ENCODE measurements around the gene DGKD. TPM values are rescaled to one million over a fixed set of nuclear protein-coding genes. Genes with fewer than 3 reads are reported as not detected.

Gene DGKD
- total RNA-seq, 1 donor from 2014 or later = 49.5 TPM

DNA sequence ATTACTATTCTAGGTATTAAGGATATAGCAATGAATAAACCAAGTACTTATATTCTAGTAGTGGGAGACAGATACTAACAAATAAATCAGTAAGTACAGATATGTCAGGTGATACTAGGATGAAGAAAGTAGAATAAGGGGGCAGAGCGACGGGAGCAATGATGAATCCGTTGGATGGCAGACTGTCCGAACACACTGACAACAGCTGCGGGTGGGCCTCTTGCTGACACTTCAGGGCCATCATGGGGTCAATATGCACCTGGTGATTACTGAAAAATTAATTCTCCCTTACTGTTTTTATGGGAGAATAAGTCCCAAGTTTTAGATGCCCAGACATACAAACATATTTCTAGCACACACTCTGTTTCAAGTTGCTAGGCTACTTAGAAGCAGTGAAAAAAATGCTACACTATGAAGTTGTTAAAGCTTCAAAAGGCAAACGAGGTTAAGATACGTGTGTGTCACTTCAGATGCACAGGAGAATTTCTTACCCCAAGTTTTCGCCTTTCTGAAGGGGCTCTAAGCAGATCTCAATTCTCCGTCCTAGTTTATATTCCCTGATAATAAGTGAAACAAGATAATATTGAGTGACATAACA, 133.6 kb downstream of the DGKD start:
- Mint-ChIP-seq H3K4me3 (ENCODE audit: low read depth) (no peak overlapping the region), H3K27ac (no peak overlapping the region), H3K27me3 (no peaks in the 10 kb centered on the region), H3K9me3 (ENCODE audit: low read depth) (no peaks in the 10 kb centered on the region), H3K36me3 (ENCODE audit: insufficient read depth) (peaks cover 22% of the 10 kb centered on the region), H3K4me1 (ENCODE audit: low read depth) (no peaks in the 10 kb centered on the region)
- TF ChIP-seq, protein P1, sequence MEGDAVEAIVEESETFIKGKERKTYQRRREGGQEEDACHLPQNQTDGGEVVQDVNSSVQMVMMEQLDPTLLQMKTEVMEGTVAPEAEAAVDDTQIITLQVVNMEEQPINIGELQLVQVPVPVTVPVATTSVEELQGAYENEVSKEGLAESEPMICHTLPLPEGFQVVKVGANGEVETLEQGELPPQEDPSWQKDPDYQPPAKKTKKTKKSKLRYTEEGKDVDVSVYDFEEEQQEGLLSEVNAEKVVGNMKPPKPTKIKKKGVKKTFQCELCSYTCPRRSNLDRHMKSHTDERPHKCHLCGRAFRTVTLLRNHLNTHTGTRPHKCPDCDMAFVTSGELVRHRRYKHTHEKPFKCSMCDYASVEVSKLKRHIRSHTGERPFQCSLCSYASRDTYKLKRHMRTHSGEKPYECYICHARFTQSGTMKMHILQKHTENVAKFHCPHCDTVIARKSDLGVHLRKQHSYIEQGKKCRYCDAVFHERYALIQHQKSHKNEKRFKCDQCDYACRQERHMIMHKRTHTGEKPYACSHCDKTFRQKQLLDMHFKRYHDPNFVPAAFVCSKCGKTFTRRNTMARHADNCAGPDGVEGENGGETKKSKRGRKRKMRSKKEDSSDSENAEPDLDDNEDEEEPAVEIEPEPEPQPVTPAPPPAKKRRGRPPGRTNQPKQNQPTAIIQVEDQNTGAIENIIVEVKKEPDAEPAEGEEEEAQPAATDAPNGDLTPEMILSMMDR (IDR thresholded peaks at IDR 0.05; ENCODE audit: unreplicated experiment) = no peak
- DNase-seq (ENCODE audit: low spot score, unreplicated experiment) = no peak

DNA sequence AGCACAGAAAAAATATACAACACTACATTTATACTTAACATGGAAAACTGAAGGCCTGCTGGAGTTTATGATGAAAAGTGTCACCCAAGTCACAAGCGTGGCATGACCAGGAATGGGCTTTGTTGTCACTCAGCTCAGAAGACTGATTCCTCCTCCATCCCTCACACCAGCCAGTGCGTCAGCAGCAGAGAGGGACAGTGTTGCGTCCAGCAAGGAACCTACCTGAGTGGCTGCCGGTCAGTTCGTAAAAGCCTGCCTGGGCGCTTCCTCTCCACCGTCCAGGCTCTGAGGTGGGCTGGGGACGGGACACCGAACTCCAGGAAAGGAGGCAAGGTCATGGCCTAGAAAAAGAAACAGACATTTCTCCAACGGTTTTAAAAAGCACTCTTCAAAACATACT, 134.8 kb downstream of the DGKD start:
- Mint-ChIP-seq H3K27me3 (no peaks in the 10 kb centered on the region), H3K4me3 (ENCODE audit: low read depth) (no peak overlapping the region), H3K4me1 (ENCODE audit: low read depth) (no peaks in the 10 kb centered on the region), H3K27ac (no peak overlapping the region), H3K9me3 (ENCODE audit: low read depth) (no peaks in the 10 kb centered on the region), H3K36me3 (ENCODE audit: insufficient read depth) (peaks cover 16% of the 10 kb centered on the region)
- DNase-seq (ENCODE audit: low spot score, unreplicated experiment) = no peak
- TF ChIP-seq, protein P1 (IDR thresholded peaks at IDR 0.05; ENCODE audit: unreplicated experiment) = no peak

DNA sequence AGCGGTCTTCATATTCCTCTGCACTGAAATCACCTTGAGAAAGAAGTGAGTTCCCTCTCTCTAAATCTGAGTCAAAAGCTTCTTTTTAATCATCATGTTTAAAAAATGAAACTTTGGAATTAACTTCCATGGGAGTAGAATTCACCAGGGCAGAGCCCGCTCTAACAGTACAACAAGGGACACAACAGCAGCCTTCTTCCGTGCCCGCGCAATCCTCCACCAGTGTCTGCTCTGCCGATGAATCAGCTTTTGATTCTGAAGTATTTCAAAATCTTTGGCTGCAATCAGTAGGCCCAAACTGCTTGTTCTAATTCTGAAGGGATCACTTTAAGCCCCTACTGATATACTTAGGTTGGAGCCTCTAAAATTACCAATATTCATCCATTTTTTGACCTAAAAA, 135.4 kb downstream of the DGKD start:
- H3K27me3 Mint-ChIP-seq = no peaks in the 10 kb centered on the region
- peaks cover 14% of the 10 kb centered on the region for H3K36me3 Mint-ChIP-seq (ENCODE audit: insufficient read depth)
- TF ChIP-seq, protein P1 (IDR thresholded peaks at IDR 0.05; ENCODE audit: unreplicated experiment) = no peak
- DNase-seq (ENCODE audit: low spot score, unreplicated experiment) = no peak
- no peaks in the 10 kb centered on the region for H3K4me1 Mint-ChIP-seq (ENCODE audit: low read depth)
- no peak overlapping the region for H3K27ac Mint-ChIP-seq
- H3K4me3 Mint-ChIP-seq (ENCODE audit: low read depth) = no peak overlapping the region
- H3K9me3 Mint-ChIP-seq (ENCODE audit: low read depth) = no peaks in the 10 kb centered on the region

DNA sequence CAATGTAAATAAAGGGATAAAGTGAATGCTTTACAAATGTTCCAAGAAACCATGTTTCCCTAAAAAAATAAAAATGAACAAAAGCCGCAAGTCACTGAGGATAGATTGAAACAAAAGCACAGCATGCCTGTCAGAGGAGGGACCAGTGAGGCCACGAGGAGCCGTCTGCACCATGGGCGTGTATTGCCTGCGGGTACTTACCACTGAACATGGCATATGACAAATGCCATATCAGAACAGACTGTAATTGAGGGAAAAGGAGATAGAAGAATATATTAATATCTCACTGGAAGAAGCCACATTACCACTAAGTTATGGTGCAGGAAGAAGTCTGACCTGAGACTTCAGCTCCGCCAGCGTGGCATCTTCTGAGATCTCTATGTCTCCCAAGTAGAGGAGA, 136.5 kb downstream of the DGKD start:
- TF ChIP-seq, protein P1 (IDR thresholded peaks at IDR 0.05; ENCODE audit: unreplicated experiment) = no peak
- no peak for DNase-seq (ENCODE audit: low spot score, unreplicated experiment)
- Mint-ChIP-seq H3K27me3 (no peaks in the 10 kb centered on the region), H3K27ac (no peak overlapping the region), H3K4me1 (ENCODE audit: low read depth) (no peaks in the 10 kb centered on the region), H3K4me3 (ENCODE audit: low read depth) (no peak overlapping the region), H3K9me3 (ENCODE audit: low read depth) (no peaks in the 10 kb centered on the region), H3K36me3 (ENCODE audit: insufficient read depth) (peaks cover 8% of the 10 kb centered on the region)

DNA sequence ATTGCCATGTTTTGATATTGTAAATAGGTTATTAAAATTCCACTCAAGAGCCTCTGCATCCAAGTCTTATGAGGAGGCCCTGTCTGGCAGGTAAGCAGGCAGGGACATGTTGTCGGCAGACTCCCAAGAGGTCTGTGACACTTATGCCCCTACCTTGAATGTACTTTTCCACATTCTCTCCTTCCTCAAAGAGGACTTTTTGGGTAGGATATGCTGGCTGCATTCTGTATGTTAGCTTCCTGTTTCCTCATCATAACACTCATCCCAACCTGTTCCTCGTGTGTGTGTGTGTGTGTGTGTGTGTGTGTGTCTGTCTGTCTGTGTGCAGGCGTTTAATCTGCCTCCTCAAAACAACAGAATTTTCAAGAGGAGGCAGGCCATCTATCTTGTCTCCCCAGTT, 137.0 kb downstream of the DGKD start:
- Mint-ChIP-seq H3K36me3 (ENCODE audit: insufficient read depth) (peaks cover 8% of the 10 kb centered on the region), H3K4me3 (ENCODE audit: low read depth) (no peak overlapping the region), H3K27me3 (no peaks in the 10 kb centered on the region), H3K9me3 (ENCODE audit: low read depth) (no peaks in the 10 kb centered on the region), H3K4me1 (ENCODE audit: low read depth) (no peaks in the 10 kb centered on the region), H3K27ac (no peak overlapping the region)
- TF ChIP-seq, protein P1 (IDR thresholded peaks at IDR 0.05; ENCODE audit: unreplicated experiment) = no peak
- DNase-seq (ENCODE audit: low spot score, unreplicated experiment) = no peak

All from progenitor cell of endocrine pancreas (in vitro differentiated cells).